ENCODE data around the gene L3MBTL4. TPM values are rescaled to one million over a fixed set of nuclear protein-coding genes. Genes with fewer than 3 reads are reported as not detected.

The L3MBTL4 gene
- total RNA-seq, 1 donor from 2014 or later: 0.34 TPM

DNA sequence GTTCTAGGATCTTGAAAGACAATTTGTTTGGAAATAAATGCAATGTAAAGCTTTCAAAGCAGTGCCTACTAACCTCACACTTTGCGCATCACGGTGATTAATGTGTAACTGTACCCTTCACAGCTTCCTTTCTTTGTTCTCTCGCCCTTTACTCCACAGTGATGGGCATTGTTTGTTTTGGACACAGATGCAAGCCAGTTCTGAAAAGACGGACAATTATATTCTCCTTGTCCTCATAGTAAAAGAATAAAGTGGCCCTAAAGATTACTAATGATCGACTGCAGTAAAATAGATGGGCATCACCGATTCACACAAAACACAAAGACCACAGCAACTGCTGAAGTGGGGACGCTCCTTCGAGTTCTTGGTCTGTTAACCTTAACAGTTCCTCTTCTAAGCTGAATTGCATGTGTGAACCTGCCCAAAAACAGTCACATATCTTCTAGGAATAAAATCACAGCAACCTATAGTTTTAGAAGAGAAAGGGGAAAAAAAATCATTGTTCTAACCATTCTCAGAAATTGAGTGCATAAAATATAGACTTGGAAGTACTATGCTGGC lies 7.7 kb downstream of the L3MBTL4 start:
- no peak for DNase-seq (ENCODE audit: low spot score)
- no peaks in the 10 kb centered on the region for H3K79me2 ChIP-seq (ENCODE audit: low read depth)
- H3K27me3 ChIP-seq: peaks cover 12% of the 10 kb centered on the region
- Mint-ChIP-seq H3K36me3 (no peaks in the 10 kb centered on the region), H3K9me3 (no peaks in the 10 kb centered on the region), H3K27ac (no peak overlapping the region), H3K4me1 (no peaks in the 10 kb centered on the region), H3K27me3 (ENCODE audit: insufficient read depth, low read depth) (peaks cover 6% of the 10 kb centered on the region), H3K4me3 (no peak overlapping the region)
- H3K9me3 ChIP-seq (ENCODE audit: low read depth): no peaks in the 10 kb centered on the region
- H3K9ac ChIP-seq: no peak overlapping the region
- no peak overlapping the region for H2AFZ ChIP-seq (replicated peaks)
- H3F3A ChIP-seq (ENCODE audit: low read depth): no peaks in the 10 kb centered on the region
- no peak overlapping the region for H3K27ac ChIP-seq
- no peaks in the 10 kb centered on the region for H3K36me3 ChIP-seq
- no peaks in the 10 kb centered on the region for H4K20me1 ChIP-seq (ENCODE audit: low read depth)
- H3K4me3 ChIP-seq: no peak overlapping the region
- no peak for TF ChIP-seq EZH2phosphoT487 (IDR thresholded peaks at IDR 0.05)
- no peak for TF ChIP-seq EZH2 (IDR thresholded peaks at IDR 0.05)
- TF ChIP-seq CTCF (IDR thresholded peaks at IDR 0.05): no peak
- H3K4me1 ChIP-seq: no peaks in the 10 kb centered on the region
- no peak overlapping the region for H3K4me2 ChIP-seq

DNA sequence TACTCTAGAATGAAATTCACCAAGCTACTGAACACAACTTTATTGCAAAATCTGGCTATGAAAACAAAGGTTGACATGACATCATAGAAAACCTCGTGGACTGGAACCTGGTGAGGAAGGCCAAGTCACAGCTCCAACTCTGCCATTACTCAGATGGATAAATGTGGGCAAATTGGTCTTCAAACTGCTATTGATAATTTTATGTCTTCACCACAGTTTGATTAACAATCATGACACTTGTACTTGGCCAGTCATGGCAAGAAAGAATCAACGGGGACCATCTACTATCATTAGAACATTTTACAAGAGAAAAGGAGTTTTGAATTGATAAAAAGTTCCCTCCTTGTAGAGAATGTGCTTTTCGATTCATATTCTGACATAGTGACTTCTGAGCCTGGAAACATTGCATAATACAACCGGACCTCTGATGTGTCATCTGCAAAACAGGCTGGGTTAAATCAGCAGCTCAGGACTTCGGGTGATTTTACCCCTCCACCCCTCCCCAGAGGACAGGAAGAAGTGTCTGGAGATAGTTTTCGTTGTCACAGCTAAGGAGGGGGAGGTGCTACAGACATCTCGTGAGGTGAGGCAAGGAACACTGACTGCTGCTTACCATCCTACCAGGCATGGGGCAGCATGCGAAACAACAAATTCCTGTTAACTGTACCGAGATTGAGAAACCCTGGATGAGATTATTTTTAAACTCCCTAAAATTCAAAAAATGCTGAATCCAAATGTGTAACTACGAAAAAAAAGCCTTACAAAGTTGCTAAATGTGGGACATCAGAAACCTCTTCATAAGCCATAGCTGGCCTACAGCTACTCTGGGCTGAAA lies 8.4 kb downstream of the L3MBTL4 start:
- H4K20me1 ChIP-seq (ENCODE audit: low read depth): no peaks in the 10 kb centered on the region
- Mint-ChIP-seq H3K9me3 (no peaks in the 10 kb centered on the region), H3K36me3 (no peaks in the 10 kb centered on the region), H3K4me1 (no peaks in the 10 kb centered on the region), H3K27ac (no peak overlapping the region), H3K4me3 (no peak overlapping the region), H3K27me3 (ENCODE audit: insufficient read depth, low read depth) (peaks cover 6% of the 10 kb centered on the region)
- no peaks in the 10 kb centered on the region for H3K36me3 ChIP-seq
- peaks cover 5% of the 10 kb centered on the region for H3K27me3 ChIP-seq
- no peaks in the 10 kb centered on the region for H3F3A ChIP-seq (ENCODE audit: low read depth)
- H2AFZ ChIP-seq (replicated peaks): no peak overlapping the region
- H3K9ac ChIP-seq: no peak overlapping the region
- no peak overlapping the region for H3K4me2 ChIP-seq
- DNase-seq (ENCODE audit: low spot score): no peak
- H3K4me3 ChIP-seq: no peak overlapping the region
- TF ChIP-seq EZH2phosphoT487 (IDR thresholded peaks at IDR 0.05) (no peak), CTCF (IDR thresholded peaks at IDR 0.05) (no peak), EZH2 (IDR thresholded peaks at IDR 0.05) (no peak)
- no peaks in the 10 kb centered on the region for H3K9me3 ChIP-seq (ENCODE audit: low read depth)
- no peak overlapping the region for H3K27ac ChIP-seq
- no peaks in the 10 kb centered on the region for H3K79me2 ChIP-seq (ENCODE audit: low read depth)
- no peaks in the 10 kb centered on the region for H3K4me1 ChIP-seq

DNA sequence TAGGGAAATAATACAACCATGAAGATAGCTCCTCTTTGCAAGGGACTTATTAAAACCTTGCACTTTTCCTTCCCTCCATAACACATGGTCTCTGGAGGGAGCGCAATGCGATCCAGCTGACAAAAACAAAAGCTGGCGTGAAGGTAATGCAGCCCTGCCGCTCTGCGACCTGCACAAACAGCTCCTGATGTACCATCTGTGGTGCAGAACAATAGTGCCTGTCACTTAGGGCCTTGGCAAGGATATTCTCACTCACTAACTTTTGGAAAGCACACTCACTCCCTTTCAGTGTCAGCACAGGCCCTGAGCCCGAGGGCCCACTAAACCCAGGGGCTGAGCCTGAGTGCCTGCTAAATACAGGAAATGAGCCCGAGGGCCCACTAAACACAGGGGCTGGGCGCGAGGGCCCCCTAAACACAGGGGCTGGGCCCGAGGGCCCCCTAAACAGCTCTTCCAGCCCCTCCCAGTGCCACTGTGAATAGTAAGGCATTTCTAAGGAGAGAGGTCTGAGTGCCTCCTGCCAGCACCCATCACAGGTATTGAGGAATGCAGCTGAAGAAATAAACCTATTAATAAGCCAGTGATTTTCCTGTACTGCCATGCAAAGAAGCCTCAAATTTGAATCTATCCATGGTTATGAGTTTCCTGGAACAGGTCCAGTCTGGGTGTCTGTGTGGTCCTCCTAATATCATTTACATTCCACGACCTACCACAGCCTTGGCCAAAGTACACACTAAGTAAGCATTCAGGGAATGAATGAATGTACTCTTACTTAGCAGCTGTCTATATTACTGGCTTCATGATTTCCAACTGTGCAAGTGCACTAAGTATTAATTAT lies 9.3 kb downstream of the L3MBTL4 start:
- no peaks in the 10 kb centered on the region for H3F3A ChIP-seq (ENCODE audit: low read depth)
- no peak overlapping the region for H2AFZ ChIP-seq (replicated peaks)
- H3K4me3 ChIP-seq: no peak overlapping the region
- no peaks in the 10 kb centered on the region for H3K36me3 ChIP-seq
- H3K36me3 Mint-ChIP-seq: no peaks in the 10 kb centered on the region
- no peaks in the 10 kb centered on the region for H3K4me1 ChIP-seq
- no peaks in the 10 kb centered on the region for H4K20me1 ChIP-seq (ENCODE audit: low read depth)
- no peaks in the 10 kb centered on the region for H3K9me3 ChIP-seq (ENCODE audit: low read depth)
- TF ChIP-seq EZH2phosphoT487 (IDR thresholded peaks at IDR 0.05) (no peak), CTCF (IDR thresholded peaks at IDR 0.05) (no peak), EZH2 (IDR thresholded peaks at IDR 0.05) (no peak)
- no peak overlapping the region for H3K4me3 Mint-ChIP-seq
- no peak overlapping the region for H3K4me2 ChIP-seq
- no peak overlapping the region for H3K27ac Mint-ChIP-seq
- H3K27ac ChIP-seq: no peak overlapping the region
- H3K4me1 Mint-ChIP-seq: no peaks in the 10 kb centered on the region
- H3K27me3 ChIP-seq: no peaks in the 10 kb centered on the region
- H3K27me3 Mint-ChIP-seq (ENCODE audit: insufficient read depth, low read depth): peaks cover 6% of the 10 kb centered on the region
- no peak overlapping the region for H3K9ac ChIP-seq
- no peaks in the 10 kb centered on the region for H3K79me2 ChIP-seq (ENCODE audit: low read depth)
- DNase-seq (ENCODE audit: low spot score): peak; percentile 8
- H3K9me3 Mint-ChIP-seq: no peaks in the 10 kb centered on the region

All from neural progenitor cell (in vitro differentiated cells).